Stimulated activated naive CD8-positive, alpha-beta T cell treated with anti-CD3 and anti-CD28 coated beads, Interleukin-15, Interleukin-2, amounts not matched to agents 100 ng/mL and 50 ng/mL, for 24 hours (primary cell): ENCODE data around the gene RARG.

ENCODE experiments used
- H3K27ac Mint-ChIP-seq: one replicate; pipeline ENCODE4 v1.8.0; 2021; ENCODE audit warnings: mild to moderate bottlenecking, mixed read lengths
- H3K27me3 Mint-ChIP-seq: one replicate; pipeline ENCODE4 v1.8.0; 2021; ENCODE audit warnings: mixed read lengths
- H3K36me3 Mint-ChIP-seq: one replicate; pipeline ENCODE4 v1.8.0; 2021; ENCODE audit warnings: low read depth, mixed read lengths
- H3K4me1 Mint-ChIP-seq: one replicate; pipeline ENCODE4 v1.8.0; 2021; ENCODE audit warnings: low read depth, mixed read lengths
- H3K4me3 Mint-ChIP-seq: one replicate; pipeline ENCODE4 v1.8.0; 2021; ENCODE audit warnings: mild to moderate bottlenecking, mixed read lengths
- H3K9me3 Mint-ChIP-seq: one replicate; pipeline ENCODE4 v1.8.0; 2021; ENCODE audit warnings: mixed read lengths

Gene RARG

DNA sequence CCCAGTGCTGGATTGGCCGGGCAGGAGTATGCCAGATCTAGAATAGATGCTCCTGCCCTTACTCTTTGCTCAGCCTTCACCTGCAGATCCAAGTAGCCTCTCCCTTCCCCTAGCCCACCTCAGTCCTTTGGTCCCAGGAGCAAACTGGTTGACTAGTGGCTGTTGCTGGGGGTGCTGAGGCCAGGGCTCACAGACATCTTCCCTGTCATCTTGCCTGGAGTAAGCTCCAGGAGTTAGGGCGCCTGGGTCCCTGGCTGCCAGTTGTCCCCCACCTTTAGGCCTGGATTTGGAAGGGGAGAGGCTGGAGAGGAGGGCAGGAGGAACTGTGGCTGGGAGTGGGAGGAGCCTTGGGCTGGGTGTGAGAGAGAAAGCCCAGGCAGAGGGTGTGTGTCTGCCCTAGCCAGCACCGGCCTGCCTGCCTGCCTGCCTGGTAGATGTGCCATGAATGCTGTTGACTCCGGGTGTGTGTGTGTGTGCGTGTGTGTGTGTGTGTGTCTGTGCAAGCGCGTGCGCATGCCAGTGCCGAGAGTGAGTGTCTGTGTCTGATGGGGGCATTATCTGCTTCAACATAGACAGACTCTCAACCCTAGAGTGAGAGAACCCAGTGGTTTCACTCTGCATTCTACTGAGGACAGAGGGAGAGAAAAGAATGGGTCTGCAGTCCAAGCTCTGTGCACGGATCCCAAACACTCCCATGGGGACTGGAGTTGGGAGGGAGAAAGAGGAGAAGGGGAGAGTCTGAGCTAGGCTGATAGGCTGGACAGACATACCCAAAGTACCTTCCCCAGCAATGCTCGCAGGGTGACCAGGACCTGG is 845 bp upstream of the RARG start:
- H3K36me3 Mint-ChIP-seq, result no peaks in the 10 kb centered on the region
- H3K9me3 Mint-ChIP-seq, result no peaks in the 10 kb centered on the region
- peak overlapping the region; percentile 86 for H3K4me3 Mint-ChIP-seq
- no peaks in the 10 kb centered on the region for H3K27me3 Mint-ChIP-seq
- H3K27ac Mint-ChIP-seq, result peak overlapping the region; percentile 85
- peaks cover 78% of the 10 kb centered on the region for H3K4me1 Mint-ChIP-seq

DNA sequence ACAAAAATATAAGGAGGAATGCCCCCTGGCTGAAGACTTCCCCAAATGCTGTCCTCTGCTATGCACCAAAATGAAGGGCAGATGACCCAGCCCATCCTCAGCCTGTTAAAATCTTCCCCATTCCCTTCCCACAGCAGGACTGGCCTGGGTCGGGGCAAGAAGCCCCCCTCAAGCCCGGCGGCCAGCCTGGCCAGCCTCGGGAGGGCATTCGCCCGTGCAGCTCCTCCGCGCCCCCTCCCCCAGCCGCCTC is 413 bp downstream of the RARG start:
- H3K27me3 Mint-ChIP-seq, result no peaks in the 10 kb centered on the region
- no peaks in the 10 kb centered on the region for H3K9me3 Mint-ChIP-seq
- H3K4me1 Mint-ChIP-seq, result peaks cover 76% of the 10 kb centered on the region
- H3K4me3 Mint-ChIP-seq, result peak overlapping the region; percentile 74
- peaks cover 5% of the 10 kb centered on the region for H3K36me3 Mint-ChIP-seq
- H3K27ac Mint-ChIP-seq, result no peak overlapping the region

DNA sequence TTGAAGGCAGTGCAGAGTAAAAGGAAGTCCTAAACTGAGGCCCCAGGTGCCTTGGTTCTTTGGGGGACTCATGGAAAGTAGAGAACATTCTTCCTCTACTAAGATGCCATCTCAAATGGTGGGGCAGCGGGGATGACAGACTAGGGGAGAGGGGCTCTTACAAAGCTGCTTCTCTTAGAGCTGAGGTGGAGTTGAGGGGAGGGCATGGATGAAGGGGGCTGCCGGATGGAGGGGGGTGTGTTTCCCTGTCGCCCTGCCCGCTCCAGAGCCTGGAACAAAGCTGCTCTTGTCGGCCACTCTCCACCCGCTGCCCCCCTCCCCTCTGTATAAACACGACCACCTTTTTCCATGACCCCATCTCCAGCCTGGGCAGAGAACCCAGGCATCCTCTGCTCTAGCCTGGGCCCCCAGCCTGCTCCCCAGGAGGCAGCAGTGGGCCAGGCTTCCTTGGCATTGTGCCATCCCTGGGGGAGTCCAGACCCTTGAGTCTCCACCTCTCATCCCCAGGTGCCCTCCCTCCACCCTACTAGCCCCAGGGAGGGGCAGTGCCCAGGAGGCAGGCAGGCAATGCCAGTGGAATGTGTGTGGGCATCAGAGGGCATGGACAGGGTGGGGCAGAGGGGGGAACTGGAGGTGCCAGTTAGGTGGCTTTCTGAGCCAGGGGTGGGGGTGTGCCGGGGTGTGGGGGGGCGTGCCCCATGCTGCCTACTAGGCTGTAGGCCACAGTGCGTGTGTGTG is 1.7 kb downstream of the RARG start:
- no peaks in the 10 kb centered on the region for H3K27me3 Mint-ChIP-seq
- no peaks in the 10 kb centered on the region for H3K9me3 Mint-ChIP-seq
- peaks cover 5% of the 10 kb centered on the region for H3K36me3 Mint-ChIP-seq
- peak overlapping the region; percentile 13 for H3K27ac Mint-ChIP-seq
- peaks cover 71% of the 10 kb centered on the region for H3K4me1 Mint-ChIP-seq
- no peak overlapping the region for H3K4me3 Mint-ChIP-seq

DNA sequence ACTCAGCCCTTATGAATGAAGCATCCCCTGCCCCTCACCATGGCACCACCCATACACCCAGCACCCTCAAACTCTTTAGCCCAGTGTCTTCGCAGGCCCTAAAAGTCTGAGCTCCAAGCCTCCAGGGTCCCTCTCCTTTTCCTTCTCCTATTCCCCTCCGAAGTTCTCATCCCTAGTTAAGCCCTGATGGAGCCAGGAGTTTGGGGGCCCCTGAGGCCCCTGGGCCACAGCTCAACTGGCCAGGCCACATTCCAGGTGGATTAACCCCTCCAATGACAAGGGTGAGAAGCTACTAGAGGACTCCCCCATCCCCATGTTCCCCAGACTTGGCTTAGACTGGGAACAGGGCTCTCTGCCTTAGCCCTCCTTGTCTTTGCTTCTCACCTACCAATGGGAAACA is 2.6 kb downstream of the RARG start:
- H3K4me3 Mint-ChIP-seq, result no peak overlapping the region
- peak overlapping the region; percentile 13 for H3K27ac Mint-ChIP-seq
- peaks cover 72% of the 10 kb centered on the region for H3K4me1 Mint-ChIP-seq
- no peaks in the 10 kb centered on the region for H3K9me3 Mint-ChIP-seq
- no peaks in the 10 kb centered on the region for H3K27me3 Mint-ChIP-seq
- peaks cover 5% of the 10 kb centered on the region for H3K36me3 Mint-ChIP-seq

DNA sequence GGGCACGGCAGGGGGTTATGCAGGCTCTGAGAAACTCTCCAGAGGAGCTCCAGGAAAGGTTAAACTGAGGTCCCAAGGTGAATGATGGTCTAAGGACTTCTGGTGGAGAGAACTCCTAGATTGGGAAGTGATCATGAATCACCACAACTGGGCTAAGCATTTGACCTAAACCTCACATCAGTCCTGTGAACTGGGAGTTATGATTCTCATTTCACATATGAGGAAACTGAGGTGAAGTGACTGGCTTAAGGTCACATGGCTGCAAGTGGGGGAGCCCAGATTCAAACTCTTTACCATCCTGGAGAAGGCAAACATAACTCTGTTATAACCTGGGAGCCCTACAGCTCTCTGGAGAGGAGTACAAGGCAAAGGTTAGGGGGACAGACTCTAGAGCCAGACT is 4.2 kb downstream of the RARG start:
- Mint-ChIP-seq H3K9me3 (no peaks in the 10 kb centered on the region), H3K4me3 (no peak overlapping the region), H3K36me3 (peaks cover 5% of the 10 kb centered on the region), H3K4me1 (peaks cover 73% of the 10 kb centered on the region), H3K27me3 (no peaks in the 10 kb centered on the region), H3K27ac (no peak overlapping the region)

DNA sequence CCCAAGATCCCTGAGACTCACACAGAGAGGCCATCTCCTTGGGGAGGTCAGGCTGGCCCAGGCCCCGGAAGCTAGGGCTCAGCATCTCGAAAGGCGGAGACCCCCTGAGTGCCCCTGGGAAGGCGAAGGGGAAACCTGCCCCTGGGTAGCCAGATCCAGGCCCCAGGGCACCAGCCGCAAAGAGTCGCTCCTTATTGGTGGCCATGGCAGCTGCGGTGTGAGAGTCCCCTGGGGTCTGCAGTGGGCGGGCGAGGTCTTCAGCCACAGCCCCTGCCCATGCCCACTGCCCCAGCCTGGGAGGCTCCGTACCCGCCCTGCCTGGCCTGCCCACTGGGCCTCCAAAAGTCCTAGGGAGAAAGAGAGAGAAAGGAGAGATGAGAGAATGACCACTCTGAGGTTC is 4.7 kb downstream of the RARG start:
- peaks cover 73% of the 10 kb centered on the region for H3K4me1 Mint-ChIP-seq

GRCh38 chr12:53226815-53227214 is 5.2 kb downstream of the RARG start:
- Mint-ChIP-seq H3K4me3 (no peak overlapping the region), H3K27ac (no peak overlapping the region), H3K9me3 (no peaks in the 10 kb centered on the region), H3K27me3 (no peaks in the 10 kb centered on the region), H3K4me1 (peaks cover 77% of the 10 kb centered on the region), H3K36me3 (peaks cover 5% of the 10 kb centered on the region)

More for the DNA sequence above, 4.7 kb downstream of the RARG start:
- Mint-ChIP-seq H3K9me3 (no peaks in the 10 kb centered on the region), H3K36me3 (peaks cover 5% of the 10 kb centered on the region), H3K27me3 (no peaks in the 10 kb centered on the region), H3K4me3 (no peak overlapping the region), H3K27ac (no peak overlapping the region)

GRCh38 chr12:53225635-53226424 is 6.2 kb downstream of the RARG start:
- Mint-ChIP-seq H3K36me3 (peaks cover 5% of the 10 kb centered on the region), H3K9me3 (no peaks in the 10 kb centered on the region), H3K27me3 (no peaks in the 10 kb centered on the region), H3K27ac (peak overlapping the region; percentile 76), H3K4me1 (peaks cover 72% of the 10 kb centered on the region), H3K4me3 (no peak overlapping the region)

DNA sequence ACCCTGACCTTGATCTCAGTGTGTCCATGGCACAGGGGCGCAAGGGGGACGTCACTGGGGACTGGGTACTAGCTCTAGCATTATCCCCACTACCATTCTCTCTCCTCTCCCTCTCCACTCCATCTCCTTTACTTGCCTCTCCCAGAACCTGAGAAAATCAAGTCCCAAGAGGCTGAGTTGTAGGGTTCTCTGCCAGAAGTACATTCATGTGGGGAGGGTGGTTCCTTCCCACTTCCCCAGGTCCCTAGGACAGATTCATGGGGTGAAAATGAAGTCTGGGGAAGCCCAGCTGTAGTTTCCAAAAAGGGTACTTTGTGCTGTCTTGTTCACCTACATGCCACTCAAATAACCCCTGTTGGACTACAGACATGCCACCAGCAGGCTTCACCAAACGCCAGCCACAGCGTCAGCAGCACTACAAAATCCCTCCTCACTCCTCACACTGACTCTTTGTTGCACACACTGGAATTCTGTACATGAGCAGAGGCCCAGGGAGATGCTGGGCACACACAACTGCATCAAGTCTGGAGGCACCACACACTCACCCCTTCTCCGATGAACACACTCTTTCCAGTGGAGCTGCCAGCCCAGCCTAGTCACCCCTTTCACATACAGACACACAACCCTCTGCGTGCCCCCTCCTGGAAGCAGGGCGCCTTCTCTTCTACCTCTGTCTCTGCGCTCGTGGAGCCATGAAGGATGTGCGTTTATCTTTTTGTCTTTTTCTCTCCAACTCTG is 6.9 kb downstream of the RARG start:
- H3K9me3 Mint-ChIP-seq, result no peaks in the 10 kb centered on the region
- peaks cover 5% of the 10 kb centered on the region for H3K36me3 Mint-ChIP-seq
- no peaks in the 10 kb centered on the region for H3K27me3 Mint-ChIP-seq
- H3K27ac Mint-ChIP-seq, result peak overlapping the region; percentile 76
- H3K4me3 Mint-ChIP-seq, result no peak overlapping the region
- H3K4me1 Mint-ChIP-seq, result peaks cover 73% of the 10 kb centered on the region

GRCh38 chr12:53224061-53224896 is 7.7 kb downstream of the RARG start:
- Mint-ChIP-seq H3K4me3 (peak overlapping the region; percentile 72), H3K36me3 (peaks cover 7% of the 10 kb centered on the region), H3K9me3 (no peaks in the 10 kb centered on the region), H3K27ac (peak overlapping the region; percentile 85), H3K4me1 (peaks cover 73% of the 10 kb centered on the region), H3K27me3 (no peaks in the 10 kb centered on the region)

GRCh38 chr12:53223389-53224060 is 8.5 kb downstream of the RARG start:
- Mint-ChIP-seq H3K27me3 (no peaks in the 10 kb centered on the region), H3K4me1 (peaks cover 77% of the 10 kb centered on the region), H3K9me3 (no peaks in the 10 kb centered on the region)

GRCh38 chr12:53222806-53223261 is 9.2 kb downstream of the RARG start:
- Mint-ChIP-seq H3K27ac (peak overlapping the region; percentile 57), H3K4me1 (peaks cover 77% of the 10 kb centered on the region), H3K4me3 (peak overlapping the region; percentile 72), H3K27me3 (no peaks in the 10 kb centered on the region), H3K9me3 (no peaks in the 10 kb centered on the region), H3K36me3 (peaks cover 9% of the 10 kb centered on the region)

More at GRCh38 chr12:53223389-53224060, 8.5 kb downstream of the RARG start:
- peaks cover 9% of the 10 kb centered on the region for H3K36me3 Mint-ChIP-seq
- H3K4me3 Mint-ChIP-seq, result peak overlapping the region; percentile 72
- peak overlapping the region; percentile 85 for H3K27ac Mint-ChIP-seq

DNA sequence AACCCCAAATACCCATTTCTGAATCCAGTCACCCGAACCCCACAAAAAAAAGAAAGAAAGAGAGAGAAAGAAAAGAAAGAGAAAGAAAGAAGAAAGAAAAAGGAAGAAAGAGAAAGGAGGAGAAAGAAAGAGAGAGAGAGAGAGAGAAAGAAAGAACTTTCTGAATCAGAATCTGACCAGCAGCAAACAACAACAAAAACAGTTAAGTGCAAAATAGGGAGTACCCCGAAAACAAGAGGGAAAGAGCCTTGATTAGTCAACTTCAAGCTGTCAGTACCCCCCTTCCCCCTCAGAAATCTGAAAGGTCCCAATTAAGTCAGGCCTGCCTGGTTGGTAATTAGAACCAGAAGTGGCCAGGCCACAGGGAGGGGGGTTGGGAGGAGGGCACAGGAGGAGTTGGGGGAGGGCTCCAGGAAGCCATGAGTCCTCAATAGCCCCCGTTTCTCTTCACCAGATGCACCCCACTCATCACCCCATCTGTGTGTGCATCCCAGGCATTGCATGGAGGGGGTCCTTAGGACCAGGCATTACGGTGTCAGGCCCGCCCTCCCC is 9.8 kb downstream of the RARG start:
- no peaks in the 10 kb centered on the region for H3K9me3 Mint-ChIP-seq
- H3K4me3 Mint-ChIP-seq, result peak overlapping the region; percentile 72
- no peaks in the 10 kb centered on the region for H3K27me3 Mint-ChIP-seq
- peak overlapping the region; percentile 77 for H3K27ac Mint-ChIP-seq
- H3K4me1 Mint-ChIP-seq, result peaks cover 79% of the 10 kb centered on the region
- H3K36me3 Mint-ChIP-seq, result peaks cover 9% of the 10 kb centered on the region
